ENCODE measurements around the gene SMARCB1. TPM values are rescaled to one million over a fixed set of nuclear protein-coding genes. Genes with fewer than 3 reads are reported as not detected.

SMARCB1 gene
- 79.1 and 86.5 TPM in 2 replicates for total RNA-seq (2014; rRNA removed; shearing (Covaris generic))

DNA sequence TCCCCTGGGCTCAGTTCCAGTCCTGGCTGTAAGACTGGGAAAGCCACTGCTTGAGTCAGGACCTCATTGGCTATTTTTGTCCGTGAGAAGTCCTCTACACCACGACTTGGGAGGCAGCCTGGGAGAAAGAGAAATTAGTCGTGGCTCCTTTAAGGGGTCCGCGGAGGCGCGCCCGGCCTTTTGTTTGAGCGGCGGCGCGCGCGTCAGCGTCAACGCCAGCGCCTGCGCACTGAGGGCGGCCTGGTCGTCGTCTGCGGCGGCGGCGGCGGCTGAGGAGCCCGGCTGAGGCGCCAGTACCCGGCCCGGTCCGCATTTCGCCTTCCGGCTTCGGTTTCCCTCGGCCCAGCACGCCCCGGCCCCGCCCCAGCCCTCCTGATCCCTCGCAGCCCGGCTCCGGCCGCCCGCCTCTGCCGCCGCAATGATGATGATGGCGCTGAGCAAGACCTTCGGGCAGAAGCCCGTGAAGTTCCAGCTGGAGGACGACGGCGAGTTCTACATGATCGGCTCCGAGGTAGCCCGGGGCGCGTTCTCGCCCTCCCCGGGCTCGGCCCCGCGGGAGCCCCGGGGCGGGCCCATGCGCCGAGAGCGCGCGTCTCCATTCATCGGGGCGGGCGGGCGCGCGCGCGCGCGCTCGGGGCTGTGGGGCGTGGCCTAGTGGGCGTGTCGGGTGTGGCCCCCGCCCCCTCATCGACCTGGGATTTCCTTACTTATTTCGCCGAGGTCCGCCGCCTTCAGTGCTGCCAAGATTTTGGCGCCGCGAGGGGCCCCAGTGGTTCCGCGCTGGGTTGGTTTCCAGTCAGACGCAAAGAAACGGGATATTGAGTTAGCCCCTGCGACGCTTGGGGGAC is at the start of gene SMARCB1:
TSS of gene SMARCB1 (plus strand) at position 215 of the 848 bp plus-strand sequence. CDS start at position 419, 204 bp downstream.
- no peaks in the 10 kb centered on the region for H3K27me3 ChIP-seq (ENCODE audit: control insufficient read depth, insufficient read depth, low read length)
- peak within 1 kb of the TSS; percentile 98 for H3K4me3 ChIP-seq (ENCODE audit: insufficient read depth, low read depth, low read length)
- peak; percentile 100 for DNase-seq
- H3K36me3 ChIP-seq (replicated peaks; ENCODE audit: control insufficient read depth, insufficient read depth, low read length), result peaks cover 1% of the 10 kb centered on the region

DNA sequence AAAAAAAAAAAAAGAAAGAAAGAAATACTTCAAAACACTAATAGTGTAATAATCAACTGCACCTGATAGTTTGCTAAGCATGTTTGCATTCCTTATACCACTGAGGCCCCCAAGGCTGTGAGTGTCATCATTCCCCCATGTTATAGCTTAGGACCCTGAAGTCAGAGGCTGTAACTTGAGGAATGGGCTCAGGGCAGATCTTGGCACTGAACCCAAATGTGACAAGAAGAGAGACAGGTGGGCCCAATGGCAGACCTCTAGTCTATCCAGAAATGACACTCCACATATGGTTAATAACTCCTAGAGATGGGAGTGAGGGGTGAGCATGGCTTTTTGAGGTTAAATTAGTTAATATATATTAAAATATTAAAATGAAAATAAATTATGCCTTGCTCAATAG is 49.1 kb upstream of the SMARCB1 start:
- H3K4me3 ChIP-seq (ENCODE audit: insufficient read depth, low read depth, low read length), result no peak overlapping the region
- no peaks in the 10 kb centered on the region for H3K36me3 ChIP-seq (replicated peaks; ENCODE audit: control insufficient read depth, insufficient read depth, low read length)
- DNase-seq, result peak; percentile 5
- H3K27me3 ChIP-seq (ENCODE audit: control insufficient read depth, insufficient read depth, low read length), result no peaks in the 10 kb centered on the region

DNA sequence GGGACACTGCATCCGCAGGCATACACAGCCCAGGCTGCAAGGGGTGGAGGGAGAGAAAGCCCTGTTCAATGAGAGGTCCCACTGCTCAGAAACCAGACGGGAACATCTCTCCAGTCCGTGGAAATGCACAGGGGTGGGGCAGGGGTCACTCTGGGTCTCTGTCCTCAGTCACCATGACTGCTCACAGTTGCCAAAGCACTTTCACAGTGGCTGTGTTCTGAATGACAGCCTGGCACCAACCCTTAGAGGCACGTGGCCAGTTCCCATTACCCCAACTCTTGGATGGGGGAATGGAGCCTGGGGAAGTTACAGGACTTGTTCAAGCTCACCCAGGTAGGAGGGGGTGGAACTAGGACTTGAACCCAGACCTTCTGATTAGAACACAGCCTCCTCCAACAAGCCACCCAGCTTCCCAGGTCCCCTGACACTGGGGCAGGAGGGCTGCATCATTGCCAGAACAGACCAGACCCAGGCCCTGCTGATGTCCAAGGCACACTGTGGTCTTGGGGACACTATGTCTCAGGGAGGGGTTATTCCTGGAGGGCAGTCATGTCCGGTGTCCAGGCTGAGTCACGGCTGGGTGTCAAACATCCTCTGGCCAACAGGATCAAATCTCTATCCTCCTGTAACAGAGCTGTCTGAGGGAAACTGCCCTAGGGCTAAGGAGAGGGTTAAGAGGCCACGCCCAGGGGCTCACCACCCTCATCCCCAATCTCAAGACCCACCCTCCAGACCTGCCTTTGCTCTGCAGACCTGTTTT is 44.1 kb upstream of the SMARCB1 start:
- Histone ChIP-seq H3K27me3 (ENCODE audit: control insufficient read depth, insufficient read depth, low read length) (no peaks in the 10 kb centered on the region), H3K36me3 (replicated peaks; ENCODE audit: control insufficient read depth, insufficient read depth, low read length) (peaks cover 12% of the 10 kb centered on the region), H3K4me3 (ENCODE audit: insufficient read depth, low read depth, low read length) (no peak overlapping the region)
- peak; percentile 10 for DNase-seq

DNA sequence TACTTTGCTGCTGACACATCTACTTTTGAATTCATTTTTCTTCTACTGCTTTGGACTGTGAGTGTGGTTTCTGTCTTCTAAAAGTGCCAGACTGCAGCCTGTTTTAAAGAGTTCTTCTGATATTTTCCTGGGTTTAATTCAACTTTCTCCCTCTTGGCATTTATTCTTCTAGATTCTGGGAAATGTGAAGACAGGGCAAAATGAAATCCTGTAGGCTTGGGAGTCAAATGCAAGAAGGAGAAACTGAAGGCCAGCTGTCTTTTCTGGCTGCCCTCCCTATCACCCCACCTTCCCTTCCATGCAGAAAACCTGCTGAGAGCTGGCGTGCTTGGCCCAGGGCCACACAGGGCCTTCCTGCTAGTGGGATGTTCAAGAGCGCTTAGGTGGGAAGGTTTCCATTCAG is 43.5 kb upstream of the SMARCB1 start:
- Histone ChIP-seq H3K36me3 (replicated peaks; ENCODE audit: control insufficient read depth, insufficient read depth, low read length) (peaks cover 12% of the 10 kb centered on the region), H3K4me3 (ENCODE audit: insufficient read depth, low read depth, low read length) (no peak overlapping the region), H3K27me3 (ENCODE audit: control insufficient read depth, insufficient read depth, low read length) (no peaks in the 10 kb centered on the region)
- no peak for DNase-seq

DNA sequence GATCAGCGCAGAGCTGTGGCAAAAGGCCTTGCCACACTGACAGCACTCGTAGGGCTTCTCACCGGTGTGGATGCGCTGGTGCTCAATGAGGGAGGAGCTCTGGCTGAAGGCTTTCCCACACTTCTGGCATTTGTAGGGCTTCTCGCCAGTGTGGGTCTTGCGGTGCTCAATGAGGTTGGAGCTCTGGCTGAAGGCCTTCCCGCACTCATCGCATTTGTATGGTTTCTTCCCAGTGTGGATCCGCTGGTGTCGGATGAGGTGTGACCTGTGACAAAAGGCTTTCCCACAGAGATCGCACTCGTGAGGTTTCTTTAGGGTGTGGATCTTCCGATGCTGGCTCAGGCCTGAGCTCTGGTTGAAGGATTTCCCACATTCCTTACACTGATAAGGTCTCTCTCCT is 42.8 kb upstream of the SMARCB1 start:
- DNase-seq, result no peak
- peaks cover 12% of the 10 kb centered on the region for H3K36me3 ChIP-seq (replicated peaks; ENCODE audit: control insufficient read depth, insufficient read depth, low read length)
- no peak overlapping the region for H3K4me3 ChIP-seq (ENCODE audit: insufficient read depth, low read depth, low read length)
- no peaks in the 10 kb centered on the region for H3K27me3 ChIP-seq (ENCODE audit: control insufficient read depth, insufficient read depth, low read length)

DNA sequence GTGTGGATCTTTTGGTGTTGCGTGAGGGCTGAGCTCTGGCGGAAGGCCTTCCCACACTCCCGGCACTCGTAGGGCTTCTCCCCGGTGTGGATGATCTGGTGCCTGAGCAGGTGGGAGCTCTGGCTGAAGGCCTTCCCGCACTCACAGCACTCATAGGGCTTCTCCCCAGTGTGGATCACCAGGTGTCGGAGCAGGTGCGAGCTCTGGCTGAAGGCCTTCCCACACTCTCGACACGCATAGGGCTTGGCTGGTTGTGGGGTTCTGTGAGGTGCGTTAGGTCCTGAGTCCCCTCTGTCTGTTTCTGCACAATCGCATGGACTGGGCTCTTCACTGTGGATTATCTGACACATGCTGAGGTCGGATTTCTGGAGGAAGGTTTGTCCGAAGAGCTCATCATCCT is 42.3 kb upstream of the SMARCB1 start:
- no peak overlapping the region for H3K4me3 ChIP-seq (ENCODE audit: insufficient read depth, low read depth, low read length)
- H3K27me3 ChIP-seq (ENCODE audit: control insufficient read depth, insufficient read depth, low read length), result no peaks in the 10 kb centered on the region

DNA sequence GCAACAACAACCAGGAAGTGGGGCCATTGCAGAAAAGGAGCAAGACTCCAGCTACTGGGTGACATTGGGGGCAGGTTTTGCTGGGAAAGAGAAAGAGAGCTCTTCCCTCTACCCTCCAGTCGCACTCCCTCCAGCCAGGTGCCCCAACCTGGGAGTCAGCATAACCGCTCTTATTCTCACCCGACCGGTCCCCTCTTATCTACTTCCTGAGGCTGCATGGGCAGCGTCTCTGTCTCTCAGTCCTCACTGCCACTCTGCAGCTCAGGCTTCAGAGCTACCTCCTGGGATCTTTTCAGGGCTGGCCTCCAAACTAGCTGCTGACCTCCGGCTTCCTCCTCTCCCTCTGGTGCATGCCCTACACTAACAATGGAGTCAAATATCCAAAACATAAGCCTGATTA is 41.0 kb upstream of the SMARCB1 start:
- no peaks in the 10 kb centered on the region for H3K27me3 ChIP-seq (ENCODE audit: control insufficient read depth, insufficient read depth, low read length)
- peak; percentile 26 for DNase-seq
- no peak overlapping the region for H3K4me3 ChIP-seq (ENCODE audit: insufficient read depth, low read depth, low read length)
- H3K36me3 ChIP-seq (replicated peaks; ENCODE audit: control insufficient read depth, insufficient read depth, low read length), result peaks cover 12% of the 10 kb centered on the region

More for the DNA sequence above, 42.3 kb upstream of the SMARCB1 start:
- H3K36me3 ChIP-seq (replicated peaks; ENCODE audit: control insufficient read depth, insufficient read depth, low read length), result peaks cover 12% of the 10 kb centered on the region
- DNase-seq, result peak; percentile 7

DNA sequence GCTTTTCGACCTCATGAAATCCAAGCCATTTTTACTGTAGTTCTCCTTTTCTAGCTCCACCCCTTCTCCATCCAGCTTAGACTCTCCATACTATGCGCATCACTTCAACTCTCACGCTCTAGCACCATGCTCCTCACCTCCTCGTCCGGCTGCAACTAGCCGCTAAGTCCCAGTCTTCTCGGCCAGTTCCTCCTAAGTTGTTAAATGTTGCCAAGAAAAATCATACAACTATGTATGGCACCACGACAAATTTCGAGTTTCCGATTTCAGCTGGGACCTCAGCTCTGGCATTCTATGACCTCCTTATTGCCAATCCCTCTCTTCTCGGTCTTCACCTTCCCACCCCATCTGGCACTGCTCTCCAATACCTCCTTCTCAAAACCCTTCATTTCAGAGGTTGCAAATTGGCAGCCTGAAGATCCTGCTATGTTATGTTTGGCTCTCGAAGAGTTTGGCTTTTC is 36.9 kb upstream of the SMARCB1 start:
- Histone ChIP-seq H3K27me3 (ENCODE audit: control insufficient read depth, insufficient read depth, low read length) (no peaks in the 10 kb centered on the region), H3K4me3 (ENCODE audit: insufficient read depth, low read depth, low read length) (no peak overlapping the region), H3K36me3 (replicated peaks; ENCODE audit: control insufficient read depth, insufficient read depth, low read length) (peaks cover under 1% of the 10 kb centered on the region)
- peak; percentile 42 for DNase-seq

DNA sequence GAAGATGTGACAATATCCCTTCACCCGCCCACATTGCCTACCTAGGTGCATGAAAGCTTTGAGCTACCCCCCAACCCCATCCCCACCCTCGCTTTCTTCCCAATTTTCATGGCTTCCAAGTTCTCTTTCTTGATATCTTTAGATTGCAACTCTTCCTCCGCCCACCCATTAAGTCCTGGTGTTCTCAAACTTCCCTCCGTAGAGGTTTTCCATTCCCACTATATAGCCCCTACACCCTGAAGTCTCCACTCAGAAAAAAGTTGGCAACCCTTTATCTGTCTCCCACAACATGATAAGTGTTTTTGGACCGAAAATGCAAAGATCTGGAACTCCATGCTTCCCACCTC is 36.4 kb upstream of the SMARCB1 start:
- DNase-seq, result no peak
- Histone ChIP-seq H3K27me3 (ENCODE audit: control insufficient read depth, insufficient read depth, low read length) (no peaks in the 10 kb centered on the region), H3K4me3 (ENCODE audit: insufficient read depth, low read depth, low read length) (peak overlapping the region; percentile 67), H3K36me3 (replicated peaks; ENCODE audit: control insufficient read depth, insufficient read depth, low read length) (no peaks in the 10 kb centered on the region)

DNA sequence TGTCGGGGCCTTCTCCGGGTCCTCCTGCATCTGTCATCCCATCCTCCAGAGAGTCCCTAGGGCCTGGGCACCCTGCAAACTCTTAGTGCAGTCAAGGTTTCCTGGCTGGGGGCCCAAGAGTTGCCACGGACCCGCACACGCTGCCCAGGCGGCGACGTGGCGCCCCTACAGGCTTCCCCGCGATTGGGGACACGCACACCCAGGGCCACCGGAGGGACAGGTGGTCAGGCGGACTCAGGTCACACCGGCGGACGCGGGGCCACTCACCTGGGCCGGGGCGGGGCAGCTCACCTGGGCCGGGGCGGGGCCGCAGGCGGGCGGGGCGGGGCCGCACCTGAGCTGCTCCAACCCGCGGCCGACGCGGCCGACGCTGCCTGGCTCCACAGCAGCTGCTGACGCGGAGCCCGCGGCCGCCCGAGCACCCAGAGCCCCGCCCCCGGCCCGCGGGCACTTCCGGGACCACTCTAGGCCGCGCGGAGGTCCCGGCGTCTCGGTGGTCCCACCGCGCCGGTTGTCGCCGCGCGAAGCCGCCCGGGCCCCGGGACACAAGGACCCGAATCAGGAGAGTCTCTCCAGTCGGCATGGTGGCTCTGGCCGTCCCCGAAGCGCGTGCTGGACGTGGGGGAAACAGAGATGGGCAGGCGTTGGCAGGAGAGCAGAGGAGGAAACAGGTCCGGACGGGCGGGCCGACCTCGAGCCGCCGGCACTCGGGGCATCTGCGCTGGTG is 35.9 kb upstream of the SMARCB1 start, which contains the start of gene ZNF70:
TSS of gene ZNF70 (minus strand) at position 399 of the 727 bp plus-strand sequence. CDS start 5,972 bp downstream, outside the sequence.
- H3K36me3 ChIP-seq (replicated peaks; ENCODE audit: control insufficient read depth, insufficient read depth, low read length), result no peaks in the 10 kb centered on the region
- peak within 1 kb of the TSS; percentile 95 for H3K4me3 ChIP-seq (ENCODE audit: insufficient read depth, low read depth, low read length)
- no peaks in the 10 kb centered on the region for H3K27me3 ChIP-seq (ENCODE audit: control insufficient read depth, insufficient read depth, low read length)
- peak; percentile 99 for DNase-seq

DNA sequence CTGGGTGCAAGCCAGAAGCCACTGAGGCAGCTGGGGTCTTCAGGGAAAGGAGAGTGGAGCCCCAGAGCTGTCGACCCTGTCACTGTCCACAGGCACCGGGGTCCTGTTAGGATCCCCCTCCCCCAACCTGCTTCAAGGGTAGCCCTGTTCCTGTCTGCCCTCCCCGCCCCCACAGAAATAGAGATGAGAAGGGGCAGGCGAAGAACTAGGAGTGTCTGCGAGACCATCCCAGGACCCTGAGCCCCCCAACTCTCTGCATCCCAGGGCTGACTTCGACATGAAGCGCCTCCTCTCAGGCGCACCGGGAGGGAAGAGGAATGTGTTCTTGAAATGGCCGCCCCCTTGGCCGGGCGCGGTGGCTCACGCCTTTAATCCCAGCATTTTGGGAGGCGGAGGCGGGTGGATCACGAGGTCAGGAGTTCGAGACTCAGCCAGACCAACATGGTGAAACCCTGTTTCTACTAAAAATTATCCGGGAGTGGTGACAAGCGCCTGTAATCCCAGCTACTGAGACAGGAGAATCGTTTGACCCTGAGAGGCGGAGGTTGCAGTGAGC is 35.2 kb upstream of the SMARCB1 start:
- peak overlapping the region; percentile 95 for H3K4me3 ChIP-seq (ENCODE audit: insufficient read depth, low read depth, low read length)
- H3K36me3 ChIP-seq (replicated peaks; ENCODE audit: control insufficient read depth, insufficient read depth, low read length), result no peaks in the 10 kb centered on the region
- no peaks in the 10 kb centered on the region for H3K27me3 ChIP-seq (ENCODE audit: control insufficient read depth, insufficient read depth, low read length)
- DNase-seq, result peak; percentile 84

DNA sequence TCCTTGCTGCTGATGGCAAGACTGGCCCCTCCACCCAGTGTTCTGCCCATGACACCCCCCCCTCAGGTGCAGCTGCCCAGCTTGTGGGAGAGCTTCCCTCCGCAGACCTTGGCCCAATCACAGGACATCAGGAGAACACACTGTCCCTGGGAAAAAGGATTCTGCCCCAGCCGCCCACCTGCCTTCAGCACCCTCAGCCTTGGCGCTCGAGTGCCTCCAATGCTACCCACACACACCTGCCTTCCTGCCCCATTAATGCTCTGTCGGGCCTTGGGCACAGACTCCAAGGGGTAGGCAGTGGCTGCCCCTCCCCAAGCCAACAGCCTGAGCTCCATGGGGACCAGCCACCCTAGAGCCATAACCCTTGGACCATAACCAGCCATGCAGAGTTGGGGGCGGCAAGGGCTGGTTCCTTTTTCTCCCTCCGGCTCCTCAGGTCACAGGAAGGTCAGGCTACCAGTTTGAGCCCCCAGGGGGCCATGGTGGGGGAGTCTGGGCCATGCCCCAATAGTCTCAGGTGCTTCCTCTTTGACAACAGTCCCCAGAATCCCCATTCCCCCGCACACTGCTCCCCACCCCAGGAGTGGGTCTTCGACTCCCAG is 34.6 kb upstream of the SMARCB1 start:
- H3K4me3 ChIP-seq (ENCODE audit: insufficient read depth, low read depth, low read length), result peak overlapping the region; percentile 95; the same call in 1 of the 2 replicates
- H3K36me3 ChIP-seq (replicated peaks; ENCODE audit: control insufficient read depth, insufficient read depth, low read length), result no peaks in the 10 kb centered on the region
- DNase-seq, result peak; percentile 57
- H3K27me3 ChIP-seq (ENCODE audit: control insufficient read depth, insufficient read depth, low read length), result no peaks in the 10 kb centered on the region

DNA sequence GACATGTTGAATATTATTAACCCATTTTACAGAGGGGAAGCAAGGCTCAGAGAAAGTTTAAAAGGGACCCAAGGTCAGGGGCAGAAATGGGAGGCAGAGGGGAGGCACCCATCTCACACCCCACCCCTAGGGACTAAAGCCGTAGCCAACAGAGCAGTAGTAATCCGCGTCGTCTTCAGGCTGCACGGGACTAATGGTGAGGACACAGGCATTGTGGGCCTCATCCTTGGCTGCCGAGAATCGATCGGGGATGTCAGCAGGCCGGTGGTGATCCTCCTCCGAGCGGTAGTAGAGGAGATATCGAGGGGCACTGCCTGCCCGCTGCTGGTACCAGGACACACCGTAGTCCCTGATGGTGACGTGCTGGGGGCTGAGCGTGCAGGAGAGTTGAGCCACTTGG is 34.0 kb upstream of the SMARCB1 start:
- H3K4me3 ChIP-seq (ENCODE audit: insufficient read depth, low read depth, low read length), result no peak overlapping the region
- no peaks in the 10 kb centered on the region for H3K36me3 ChIP-seq (replicated peaks; ENCODE audit: control insufficient read depth, insufficient read depth, low read length)
- DNase-seq, result no peak
- no peaks in the 10 kb centered on the region for H3K27me3 ChIP-seq (ENCODE audit: control insufficient read depth, insufficient read depth, low read length)

DNA sequence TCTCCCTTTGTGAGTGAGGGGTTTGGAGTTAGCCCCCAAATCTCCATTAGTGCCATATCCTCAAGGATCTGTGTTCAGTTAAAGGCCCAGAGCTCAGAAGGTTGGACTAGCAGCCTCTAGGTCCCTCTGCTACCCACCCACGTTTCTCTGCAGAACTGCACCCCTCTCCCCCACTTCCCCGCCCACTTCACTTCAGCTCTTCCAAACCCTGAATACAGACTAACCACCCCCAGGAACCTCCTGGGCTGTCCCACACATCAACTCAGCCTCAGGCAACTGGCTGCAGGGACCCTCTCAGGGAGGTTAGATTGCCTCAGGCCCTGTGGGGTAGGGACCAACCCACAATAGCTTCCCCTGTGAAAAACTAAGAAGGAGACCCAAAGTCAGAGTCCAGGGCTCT is 33.4 kb upstream of the SMARCB1 start:
- Histone ChIP-seq H3K36me3 (replicated peaks; ENCODE audit: control insufficient read depth, insufficient read depth, low read length) (no peaks in the 10 kb centered on the region), H3K27me3 (ENCODE audit: control insufficient read depth, insufficient read depth, low read length) (no peaks in the 10 kb centered on the region), H3K4me3 (ENCODE audit: insufficient read depth, low read depth, low read length) (no peak overlapping the region)
- DNase-seq, result no peak

Measured in H7 (cell line).